ENCODE results near the gene STOX2. TPM values are rescaled to one million over a fixed set of nuclear protein-coding genes. Genes with fewer than 3 reads are reported as not detected.
"Not testable (repeated sequence)": the region's sequence is repeated elsewhere in the genome, so short reads cannot be mapped to it uniquely, and the experiment has no call there.

The STOX2 gene
- total RNA-seq, 1 donor from 2014 or later, result 9.4 TPM

GRCh38 chr4:183932576-183932975 lies 27.5 kb downstream of the STOX2 start:
- no peak overlapping the region for H3K27ac ChIP-seq (ENCODE audit: low read depth, low read length)
- no peak overlapping the region for H3K9ac ChIP-seq (ENCODE audit: low read depth in 1 of 3, low read length in 3 of 3)
- H3K4me1 ChIP-seq (ENCODE audit: control insufficient read depth in 3 of 3, insufficient read depth in 3 of 3, low read length in 3 of 3), result no peaks in the 10 kb centered on the region
- H3K27me3 ChIP-seq (ENCODE audit: control insufficient read depth in 3 of 3, insufficient read depth in 3 of 3, low read length in 3 of 3), result no peaks in the 10 kb centered on the region
- H3K4me3 ChIP-seq (ENCODE audit: low read length in 3 of 3), result no peak overlapping the region
- H3K36me3 ChIP-seq (ENCODE audit: control insufficient read depth in 3 of 3, insufficient read depth in 3 of 3, low read length in 3 of 3), result no peaks in the 10 kb centered on the region
- H3K9me3 ChIP-seq (ENCODE audit: control insufficient read depth in 3 of 3, low read length in 3 of 3), result no peaks in the 10 kb centered on the region

GRCh38 chr4:183934761-183935160 lies 29.7 kb downstream of the STOX2 start:
- H3K4me3 ChIP-seq (ENCODE audit: low read length in 3 of 3), result no peak overlapping the region
- no peak overlapping the region for H3K27ac ChIP-seq (ENCODE audit: low read depth, low read length)
- H3K36me3 ChIP-seq (ENCODE audit: control insufficient read depth in 3 of 3, insufficient read depth in 3 of 3, low read length in 3 of 3), result no peaks in the 10 kb centered on the region
- H3K27me3 ChIP-seq (ENCODE audit: control insufficient read depth in 3 of 3, insufficient read depth in 3 of 3, low read length in 3 of 3), result no peaks in the 10 kb centered on the region
- H3K9me3 ChIP-seq (ENCODE audit: control insufficient read depth in 3 of 3, low read length in 3 of 3), result no peaks in the 10 kb centered on the region
- H3K9ac ChIP-seq (ENCODE audit: low read depth in 1 of 3, low read length in 3 of 3), result no peak overlapping the region
- no peaks in the 10 kb centered on the region for H3K4me1 ChIP-seq (ENCODE audit: control insufficient read depth in 3 of 3, insufficient read depth in 3 of 3, low read length in 3 of 3)

- no peaks in the 10 kb centered on the region for H3K27me3 ChIP-seq (ENCODE audit: control insufficient read depth in 3 of 3, insufficient read depth in 3 of 3, low read length in 3 of 3)
- H3K27ac ChIP-seq (ENCODE audit: low read depth, low read length), result no peak overlapping the region
- H3K4me1 ChIP-seq (ENCODE audit: control insufficient read depth in 3 of 3, insufficient read depth in 3 of 3, low read length in 3 of 3), result no peaks in the 10 kb centered on the region
- no peaks in the 10 kb centered on the region for H3K36me3 ChIP-seq (ENCODE audit: control insufficient read depth in 3 of 3, insufficient read depth in 3 of 3, low read length in 3 of 3)
- H3K9me3 ChIP-seq (ENCODE audit: control insufficient read depth in 3 of 3, low read length in 3 of 3), result no peaks in the 10 kb centered on the region
- no peak overlapping the region for H3K9ac ChIP-seq (ENCODE audit: low read depth in 1 of 3, low read length in 3 of 3)
- H3K4me3 ChIP-seq (ENCODE audit: low read length in 3 of 3), result no peak overlapping the region
Measured at GRCh38 chr4:183935355-183936005, 30.4 kb downstream of the STOX2 start.

- H3K27me3 ChIP-seq (ENCODE audit: control insufficient read depth in 3 of 3, insufficient read depth in 3 of 3, low read length in 3 of 3), result no peaks in the 10 kb centered on the region
- H3K36me3 ChIP-seq (ENCODE audit: control insufficient read depth in 3 of 3, insufficient read depth in 3 of 3, low read length in 3 of 3), result no peaks in the 10 kb centered on the region
- H3K4me1 ChIP-seq (ENCODE audit: control insufficient read depth in 3 of 3, insufficient read depth in 3 of 3, low read length in 3 of 3), result no peaks in the 10 kb centered on the region
- no peaks in the 10 kb centered on the region for H3K9me3 ChIP-seq (ENCODE audit: control insufficient read depth in 3 of 3, low read length in 3 of 3)
- H3K4me3 ChIP-seq (ENCODE audit: low read length in 3 of 3), result no peak overlapping the region
- H3K27ac ChIP-seq (ENCODE audit: low read depth, low read length), result no peak overlapping the region
- no peak overlapping the region for H3K9ac ChIP-seq (ENCODE audit: low read depth in 1 of 3, low read length in 3 of 3)
Measured at GRCh38 chr4:183936047-183936446, 30.9 kb downstream of the STOX2 start.

GRCh38 chr4:183936574-183937345 lies 31.7 kb downstream of the STOX2 start:
- no peak overlapping the region for H3K27ac ChIP-seq (ENCODE audit: low read depth, low read length)
- no peaks in the 10 kb centered on the region for H3K36me3 ChIP-seq (ENCODE audit: control insufficient read depth in 3 of 3, insufficient read depth in 3 of 3, low read length in 3 of 3)
- no peaks in the 10 kb centered on the region for H3K27me3 ChIP-seq (ENCODE audit: control insufficient read depth in 3 of 3, insufficient read depth in 3 of 3, low read length in 3 of 3)
- H3K9ac ChIP-seq (ENCODE audit: low read depth in 1 of 3, low read length in 3 of 3), result no peak overlapping the region
- no peak overlapping the region for H3K4me3 ChIP-seq (ENCODE audit: low read length in 3 of 3)
- H3K9me3 ChIP-seq (ENCODE audit: control insufficient read depth in 3 of 3, low read length in 3 of 3), result no peaks in the 10 kb centered on the region
- no peaks in the 10 kb centered on the region for H3K4me1 ChIP-seq (ENCODE audit: control insufficient read depth in 3 of 3, insufficient read depth in 3 of 3, low read length in 3 of 3)

- no peaks in the 10 kb centered on the region for H3K27me3 ChIP-seq (ENCODE audit: control insufficient read depth in 3 of 3, insufficient read depth in 3 of 3, low read length in 3 of 3)
Measured at GRCh38 chr4:183940864-183941263, 35.8 kb downstream of the STOX2 start.

GRCh38 chr4:183941964-183942363 lies 36.9 kb downstream of the STOX2 start:
- Histone ChIP-seq H3K9ac (ENCODE audit: low read depth in 1 of 3, low read length in 3 of 3) (no peak overlapping the region), H3K36me3 (ENCODE audit: control insufficient read depth in 3 of 3, insufficient read depth in 3 of 3, low read length in 3 of 3) (no peaks in the 10 kb centered on the region), H3K27ac (ENCODE audit: low read depth, low read length) (no peak overlapping the region), H3K27me3 (ENCODE audit: control insufficient read depth in 3 of 3, insufficient read depth in 3 of 3, low read length in 3 of 3) (no peaks in the 10 kb centered on the region), H3K9me3 (ENCODE audit: control insufficient read depth in 3 of 3, low read length in 3 of 3) (no peaks in the 10 kb centered on the region), H3K4me1 (ENCODE audit: control insufficient read depth in 3 of 3, insufficient read depth in 3 of 3, low read length in 3 of 3) (no peaks in the 10 kb centered on the region), H3K4me3 (ENCODE audit: low read length in 3 of 3) (no peak overlapping the region)

More at GRCh38 chr4:183940864-183941263, 35.8 kb downstream of the STOX2 start:
- H3K36me3 ChIP-seq (ENCODE audit: control insufficient read depth in 3 of 3, insufficient read depth in 3 of 3, low read length in 3 of 3), result no peaks in the 10 kb centered on the region
- H3K4me3 ChIP-seq (ENCODE audit: low read length in 3 of 3), result no peak overlapping the region
- no peak overlapping the region for H3K27ac ChIP-seq (ENCODE audit: low read depth, low read length)
- H3K9me3 ChIP-seq (ENCODE audit: control insufficient read depth in 3 of 3, low read length in 3 of 3), result no peaks in the 10 kb centered on the region
- no peak overlapping the region for H3K9ac ChIP-seq (ENCODE audit: low read depth in 1 of 3, low read length in 3 of 3)
- H3K4me1 ChIP-seq (ENCODE audit: control insufficient read depth in 3 of 3, insufficient read depth in 3 of 3, low read length in 3 of 3), result no peaks in the 10 kb centered on the region

- no peaks in the 10 kb centered on the region for H3K4me1 ChIP-seq (ENCODE audit: control insufficient read depth in 3 of 3, insufficient read depth in 3 of 3, low read length in 3 of 3)
- no peak overlapping the region for H3K27ac ChIP-seq (ENCODE audit: low read depth, low read length)
- no peak overlapping the region for H3K4me3 ChIP-seq (ENCODE audit: low read length in 3 of 3)
- no peak overlapping the region for H3K9ac ChIP-seq (ENCODE audit: low read depth in 1 of 3, low read length in 3 of 3)
- H3K27me3 ChIP-seq (ENCODE audit: control insufficient read depth in 3 of 3, insufficient read depth in 3 of 3, low read length in 3 of 3), result no peaks in the 10 kb centered on the region
- H3K9me3 ChIP-seq (ENCODE audit: control insufficient read depth in 3 of 3, low read length in 3 of 3), result no peaks in the 10 kb centered on the region
- H3K36me3 ChIP-seq (ENCODE audit: control insufficient read depth in 3 of 3, insufficient read depth in 3 of 3, low read length in 3 of 3), result no peaks in the 10 kb centered on the region
Measured at GRCh38 chr4:183945741-183946140, 40.6 kb downstream of the STOX2 start.

GRCh38 chr4:183950536-183950935 lies 45.4 kb downstream of the STOX2 start:
- no peak overlapping the region for H3K27ac ChIP-seq (ENCODE audit: low read depth, low read length)
- H3K4me1 ChIP-seq (ENCODE audit: control insufficient read depth in 3 of 3, insufficient read depth in 3 of 3, low read length in 3 of 3), result no peaks in the 10 kb centered on the region
- no peaks in the 10 kb centered on the region for H3K9me3 ChIP-seq (ENCODE audit: control insufficient read depth in 3 of 3, low read length in 3 of 3)
- no peaks in the 10 kb centered on the region for H3K27me3 ChIP-seq (ENCODE audit: control insufficient read depth in 3 of 3, insufficient read depth in 3 of 3, low read length in 3 of 3)
- no peaks in the 10 kb centered on the region for H3K36me3 ChIP-seq (ENCODE audit: control insufficient read depth in 3 of 3, insufficient read depth in 3 of 3, low read length in 3 of 3)
- H3K9ac ChIP-seq (ENCODE audit: low read depth in 1 of 3, low read length in 3 of 3), result no peak overlapping the region
- H3K4me3 ChIP-seq (ENCODE audit: low read length in 3 of 3), result no peak overlapping the region

- not testable (repeated sequence) for H3K9ac ChIP-seq (ENCODE audit: low read depth in 1 of 3, low read length in 3 of 3); H3K9me3 ChIP-seq (ENCODE audit: control insufficient read depth in 3 of 3, low read length in 3 of 3); H3K4me3 ChIP-seq (ENCODE audit: low read length in 3 of 3); H3K36me3 ChIP-seq (ENCODE audit: control insufficient read depth in 3 of 3, insufficient read depth in 3 of 3, low read length in 3 of 3); H3K4me1 ChIP-seq (ENCODE audit: control insufficient read depth in 3 of 3, insufficient read depth in 3 of 3, low read length in 3 of 3); H3K27me3 ChIP-seq (ENCODE audit: control insufficient read depth in 3 of 3, insufficient read depth in 3 of 3, low read length in 3 of 3); H3K27ac ChIP-seq (ENCODE audit: low read depth, low read length)
Measured at GRCh38 chr4:183952652-183953051, 47.5 kb downstream of the STOX2 start.
